Brain microvascular endothelial cell (primary cell): ENCODE measurements around the gene TMEM132A.

Experiments
- DNase-seq: peaks from one replicate; pipeline ENCODE4 v3.0.0-alpha.2; 2020
- H3K27ac ChIP-seq: fragments of 250-450 bp; sonication (Bioruptor Pico); 2 replicates; pipeline ENCODE4 v1.5.1; 2020; ENCODE audit warnings: mild to moderate bottlenecking, moderate library complexity
- H3K27me3 ChIP-seq: fragments of 250-450 bp; sonication (Bioruptor Pico); replicated peaks from 2 replicates; pipeline ENCODE4 v1.5.1; 2020; ENCODE audit warnings: mild to moderate bottlenecking
- H3K36me3 ChIP-seq: fragments of 250-450 bp; sonication (Bioruptor Pico); replicated peaks from 2 replicates; pipeline ENCODE4 v1.5.1; 2020; ENCODE audit warnings: mild to moderate bottlenecking
- H3K4me3 ChIP-seq: 2 replicates; pipeline ENCODE4 v1.5.1; 2011; ENCODE audit warnings: low read depth, mild to moderate bottlenecking, control low read depth, low read length, moderate library complexity
- CTCF ChIP-seq: IDR thresholded peaks from 2 replicates; pipeline ENCODE4 v1.5.1; 2011; ENCODE audit warnings: low read depth, mild to moderate bottlenecking, moderate library complexity, low read length, control low read depth, inconsistent platforms; ENCODE audit errors: missing control alignments
- in situ Hi-C: cut with HindIII; loops from 2 replicates; pipeline ENCODE4 v1.10.0; 2017; ENCODE audit warnings: low sequenced_read_pairs, low pct_ligation_motif_present

Gene TMEM132A

GRCh38 chr11:60922906-60923305, 1.4 kb upstream of the TMEM132A start:
- Histone ChIP-seq H3K36me3 (peaks cover 25% of the 10 kb centered on the region), H3K27me3 (no peaks in the 10 kb centered on the region)
- in situ Hi-C loops = no loop called here

GRCh38 chr11:60923326-60923725, 934 bp upstream of the TMEM132A start:
- TF ChIP-seq CTCF = no peak
- DNase-seq = no peak
- Histone ChIP-seq H3K36me3 (peaks cover 25% of the 10 kb centered on the region), H3K27ac (no peak overlapping the region), H3K4me3 (no peak overlapping the region), H3K27me3 (no peaks in the 10 kb centered on the region)
- in situ Hi-C loops = no loop called here

More at GRCh38 chr11:60922906-60923305, 1.4 kb upstream of the TMEM132A start:
- no peak for TF ChIP-seq CTCF
- no peak for DNase-seq
- Histone ChIP-seq H3K27ac (no peak overlapping the region), H3K4me3 (no peak overlapping the region)

- in situ Hi-C loops = no loop called here
- no peak overlapping the region for H3K4me3 ChIP-seq
- no peak for TF ChIP-seq CTCF
- H3K27ac ChIP-seq = no peak overlapping the region
- DNase-seq = no peak
- peaks cover 25% of the 10 kb centered on the region for H3K36me3 ChIP-seq
- H3K27me3 ChIP-seq = no peaks in the 10 kb centered on the region
These were observed 505 bp upstream of the TMEM132A start for GRCh38 chr11:60923800-60924109.

GRCh38 chr11:60924906-60925853, 920 bp downstream of the TMEM132A start:
- peak overlapping the region; percentile 66 for H3K4me3 ChIP-seq
- no peak for DNase-seq
- no peaks in the 10 kb centered on the region for H3K27me3 ChIP-seq
- peaks cover 20% of the 10 kb centered on the region for H3K36me3 ChIP-seq
- no peak for TF ChIP-seq CTCF
- in situ Hi-C loops = no loop called here
- H3K27ac ChIP-seq = no peak overlapping the region

GRCh38 chr11:60925868-60926267, 1.6 kb downstream of the TMEM132A start:
- TF ChIP-seq CTCF = no peak
- Histone ChIP-seq H3K27me3 (no peaks in the 10 kb centered on the region), H3K36me3 (peaks cover 15% of the 10 kb centered on the region), H3K27ac (no peak overlapping the region), H3K4me3 (no peak overlapping the region)
- DNase-seq = peak; percentile 18
- in situ Hi-C loops = no loop called here
